ENCODE data around the gene JSRP1. TPM values are rescaled to one million over a fixed set of nuclear protein-coding genes. Genes with fewer than 3 reads are reported as not detected.

The JSRP1 gene
- total RNA-seq, 2 experiments from 2014 or later: 1.0 TPM

GRCh38 chr19:2246014-2246620 lies 10.1 kb downstream of the JSRP1 start:
- Mint-ChIP-seq H3K4me3 (no peak overlapping the region), H3K27ac (no peak overlapping the region), H3K9me3 (no peaks in the 10 kb centered on the region), H3K4me1 (ENCODE audit: low read depth) (peaks cover 17% of the 10 kb centered on the region), H3K36me3 (ENCODE audit: low read depth) (peaks cover 24% of the 10 kb centered on the region), H3K27me3 (no peaks in the 10 kb centered on the region)
- TF ChIP-seq CTCF (IDR thresholded peaks at IDR 0.05): no peak
- intact Hi-C loops (cut with micrococcal nuclease): no loop called here
- no peak for ATAC-seq
- POLR2A ChIA-PET: interaction anchor here (0.7 to 10.4 kb wide), 5 partner anchors 9 to 24 kb away, joined by 3 to 202 read pairs (median 6); partner anchors contain the start of genes AMH and JSRP1
- CTCF ChIA-PET: no interaction called here
- no peak for DNase-seq

GRCh38 chr19:2245273-2245672 lies 10.9 kb downstream of the JSRP1 start:
- no peaks in the 10 kb centered on the region for H3K27me3 Mint-ChIP-seq
- DNase-seq: no peak
- H3K27ac Mint-ChIP-seq: no peak overlapping the region
- CTCF ChIA-PET: no interaction called here
- no peak for TF ChIP-seq CTCF (IDR thresholded peaks at IDR 0.05)
- H3K36me3 Mint-ChIP-seq (ENCODE audit: low read depth): peaks cover 33% of the 10 kb centered on the region
- no peak for ATAC-seq
- POLR2A ChIA-PET: interaction anchor here (0.7 to 10.4 kb wide), 5 partner anchors 8 to 25 kb away, joined by 3 to 202 read pairs (median 6); partner anchors contain the start of genes AMH and JSRP1
- intact Hi-C loops (cut with micrococcal nuclease): no loop called here
- H3K4me3 Mint-ChIP-seq: no peak overlapping the region
- peaks cover 26% of the 10 kb centered on the region for H3K4me1 Mint-ChIP-seq (ENCODE audit: low read depth)
- no peaks in the 10 kb centered on the region for H3K9me3 Mint-ChIP-seq

GRCh38 chr19:2244486-2244885 lies 11.7 kb downstream of the JSRP1 start:
- no peak for ATAC-seq
- CTCF ChIA-PET: no interaction called here
- H3K4me3 Mint-ChIP-seq: no peak overlapping the region

GRCh38 chr19:2244125-2244411 lies 12.1 kb downstream of the JSRP1 start:
- H3K4me1 Mint-ChIP-seq (ENCODE audit: low read depth): peaks cover 34% of the 10 kb centered on the region
- no peak for DNase-seq

More at GRCh38 chr19:2244486-2244885, 11.7 kb downstream of the JSRP1 start:
- Mint-ChIP-seq H3K9me3 (no peaks in the 10 kb centered on the region), H3K4me1 (ENCODE audit: low read depth) (peaks cover 31% of the 10 kb centered on the region), H3K27me3 (no peaks in the 10 kb centered on the region), H3K36me3 (ENCODE audit: low read depth) (peaks cover 40% of the 10 kb centered on the region), H3K27ac (no peak overlapping the region)
- POLR2A ChIA-PET: interaction anchor here (1.9 to 10.4 kb wide), 2 partner anchors 11 to 25 kb away, joined by 6 to 202 read pairs; partner anchors contain the start of genes AMH and JSRP1
- DNase-seq: no peak
- intact Hi-C loops (cut with micrococcal nuclease): no loop called here
- no peak for TF ChIP-seq CTCF (IDR thresholded peaks at IDR 0.05)

More at GRCh38 chr19:2244125-2244411, 12.1 kb downstream of the JSRP1 start:
- Mint-ChIP-seq H3K36me3 (ENCODE audit: low read depth) (peaks cover 44% of the 10 kb centered on the region), H3K27ac (no peak overlapping the region), H3K4me3 (no peak overlapping the region), H3K27me3 (no peaks in the 10 kb centered on the region), H3K9me3 (no peaks in the 10 kb centered on the region)
- intact Hi-C loops (cut with micrococcal nuclease): no loop called here
- CTCF ChIA-PET: no interaction called here
- no peak for TF ChIP-seq CTCF (IDR thresholded peaks at IDR 0.05)
- ATAC-seq: no peak
- POLR2A ChIA-PET: interaction anchor here (1.3 to 10.4 kb wide), 2 partner anchors 12 to 26 kb away, joined by 6 to 202 read pairs; partner anchors contain the start of genes AMH and JSRP1
